LNCAP (cell line): ENCODE measurements around the gene RAE1.

Experiments used
- CTCF ChIP-seq: fragments of 450-650 bp; IDR thresholded peaks from 2 replicates; pipeline ENCODE4 v1.5.1; 2017; ENCODE audit warnings: mild to moderate bottlenecking

The RAE1 gene

GRCh38 chr20:57384486-57384885 lies 33.4 kb downstream of the RAE1 start:
- no peak for TF ChIP-seq CTCF

GRCh38 chr20:57384953-57385761 lies 34.1 kb downstream of the RAE1 start:
- no peak for TF ChIP-seq CTCF

- TF ChIP-seq CTCF: no peak
Measured at GRCh38 chr20:57385940-57386339, 34.9 kb downstream of the RAE1 start.

- TF ChIP-seq CTCF: no peak
Measured at GRCh38 chr20:57386762-57387161, 35.7 kb downstream of the RAE1 start.

GRCh38 chr20:57387463-57387862 lies 36.4 kb downstream of the RAE1 start:
- no peak for TF ChIP-seq CTCF

- no peak for TF ChIP-seq CTCF
Measured at GRCh38 chr20:57387945-57388371, 36.9 kb downstream of the RAE1 start.

GRCh38 chr20:57388953-57389694 lies 38.1 kb downstream of the RAE1 start:
- no peak for TF ChIP-seq CTCF
